Measurements from ENCODE around the gene NBPF11.

NBPF11 gene

GRCh38 chr1:148166558-148167492 is 14.7 kb upstream of the NBPF11 start:
- no peaks in the 10 kb centered on the region for H3K4me1 ChIP-seq
- H2AFZ ChIP-seq: no peak overlapping the region
- H3K9me3 ChIP-seq (ENCODE audit: control insufficient read depth, low read length): no peaks in the 10 kb centered on the region
- no peaks in the 10 kb centered on the region for H3K27me3 ChIP-seq (ENCODE audit: control insufficient read depth, insufficient read depth, low read length)
- no peak overlapping the region for H3K4me3 ChIP-seq (ENCODE audit: low read depth, low read length)
- no peak for TF ChIP-seq CTCF (IDR thresholded peaks at IDR 0.05)
- H3K27ac ChIP-seq: no peak overlapping the region
- no peaks in the 10 kb centered on the region for H3K79me2 ChIP-seq
- H3K36me3 ChIP-seq (ENCODE audit: control insufficient read depth, insufficient read depth, low read length): no peaks in the 10 kb centered on the region
- no peak overlapping the region for H3K9ac ChIP-seq
- no peak overlapping the region for H3K4me2 ChIP-seq (ENCODE audit: low read length)

GRCh38 chr1:148162363-148162762 is 10.3 kb upstream of the NBPF11 start:
- Histone ChIP-seq H3K4me1 (no peaks in the 10 kb centered on the region), H3K9me3 (ENCODE audit: control insufficient read depth, low read length) (no peaks in the 10 kb centered on the region), H3K9ac (no peak overlapping the region), H3K36me3 (ENCODE audit: control insufficient read depth, insufficient read depth, low read length) (no peaks in the 10 kb centered on the region), H3K27me3 (ENCODE audit: control insufficient read depth, insufficient read depth, low read length) (peaks cover 6% of the 10 kb centered on the region), H3K27ac (no peak overlapping the region), H3K79me2 (no peaks in the 10 kb centered on the region), H3K4me3 (ENCODE audit: low read depth, low read length) (no peak overlapping the region), H3K4me2 (ENCODE audit: low read length) (no peak overlapping the region), H2AFZ (no peak overlapping the region)
- TF ChIP-seq CTCF (IDR thresholded peaks at IDR 0.05): no peak

- Histone ChIP-seq H3K27me3 (ENCODE audit: control insufficient read depth, insufficient read depth, low read length) (peaks cover 6% of the 10 kb centered on the region), H3K4me3 (ENCODE audit: low read depth, low read length) (no peak overlapping the region), H3K4me1 (no peaks in the 10 kb centered on the region), H2AFZ (no peak overlapping the region), H3K9me3 (ENCODE audit: control insufficient read depth, low read length) (no peaks in the 10 kb centered on the region), H3K79me2 (no peaks in the 10 kb centered on the region), H3K4me2 (ENCODE audit: low read length) (no peak overlapping the region), H3K36me3 (ENCODE audit: control insufficient read depth, insufficient read depth, low read length) (no peaks in the 10 kb centered on the region), H3K9ac (no peak overlapping the region), H3K27ac (no peak overlapping the region)
- TF ChIP-seq CTCF (IDR thresholded peaks at IDR 0.05): no peak
Observed at GRCh38 chr1:148161053-148161901, 9.2 kb upstream of the NBPF11 start.

- Histone ChIP-seq H3K36me3 (ENCODE audit: control insufficient read depth, insufficient read depth, low read length) (no peaks in the 10 kb centered on the region), H3K79me2 (no peaks in the 10 kb centered on the region), H3K4me2 (ENCODE audit: low read length) (no peak overlapping the region), H3K9ac (no peak overlapping the region), H2AFZ (no peak overlapping the region), H3K4me1 (no peaks in the 10 kb centered on the region), H3K27ac (no peak overlapping the region), H3K27me3 (ENCODE audit: control insufficient read depth, insufficient read depth, low read length) (peaks cover 6% of the 10 kb centered on the region), H3K9me3 (ENCODE audit: control insufficient read depth, low read length) (no peaks in the 10 kb centered on the region), H3K4me3 (ENCODE audit: low read depth, low read length) (no peak overlapping the region)
- TF ChIP-seq CTCF (IDR thresholded peaks at IDR 0.05): no peak
Observed at GRCh38 chr1:148160343-148161052, 8.4 kb upstream of the NBPF11 start.

Data from parathyroid adenoma (tissue), 2 donors.